DMS53 (cell line): ENCODE data around the gene CHST8.
"Not testable (repeated sequence)": the region's sequence is repeated elsewhere in the genome, so short reads cannot be mapped to it uniquely, and the experiment has no call there.

ENCODE experiments used
- DNase-seq: peaks from one replicate; lab custom pipeline; 2025; lab: John Stamatoyannopoulos, UW

Gene CHST8

DNA sequence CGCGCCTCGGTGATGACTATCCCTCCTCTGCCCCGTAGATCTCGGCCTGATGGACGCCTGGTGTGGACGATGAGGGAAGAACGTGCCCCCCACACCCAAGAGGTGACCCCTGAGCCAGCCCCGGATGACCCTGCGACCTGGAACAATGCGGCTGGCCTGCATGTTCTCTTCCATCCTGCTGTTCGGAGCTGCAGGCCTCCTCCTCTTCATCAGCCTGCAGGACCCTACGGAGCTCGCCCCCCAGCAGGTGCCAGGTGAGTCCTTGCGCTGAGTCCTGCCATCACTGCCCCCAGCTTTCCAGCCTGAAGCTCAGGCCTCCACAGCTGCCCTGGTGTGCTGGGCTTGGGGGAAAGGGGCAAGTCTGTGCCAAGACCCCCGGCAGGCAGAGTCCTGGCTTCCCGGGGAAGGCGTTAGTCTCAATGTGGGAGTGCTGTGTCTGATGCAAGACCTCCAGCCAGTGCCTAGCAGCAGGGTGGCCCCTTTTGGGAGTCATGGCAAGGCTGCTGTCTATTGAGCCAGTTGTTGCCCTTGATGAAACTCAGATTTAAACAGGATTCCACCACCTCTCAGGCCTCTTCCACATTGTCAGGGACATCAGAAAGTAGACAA lies 67.5 kb downstream of the CHST8 start:
- no peak for DNase-seq

DNA sequence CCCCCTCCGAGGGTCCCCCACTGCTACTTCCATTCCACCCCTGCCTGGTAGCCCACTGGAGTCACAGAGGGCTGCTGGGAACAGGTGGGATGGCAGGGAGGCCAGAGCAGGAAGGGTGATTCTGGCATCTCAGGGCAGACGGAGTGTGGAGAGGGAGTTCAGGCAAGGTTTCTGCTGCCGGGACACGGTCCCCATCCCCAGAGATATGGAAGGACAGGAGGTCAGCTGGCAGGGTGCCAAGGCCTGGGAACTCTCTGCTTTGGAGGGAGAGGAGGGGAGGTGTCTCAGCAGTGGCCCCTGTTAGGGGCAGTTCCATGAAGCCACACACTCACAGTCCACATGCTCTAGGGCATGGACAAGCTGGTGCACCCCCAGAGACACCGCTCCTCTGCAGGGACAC lies 68.1 kb downstream of the CHST8 start:
- no peak for DNase-seq

DNA sequence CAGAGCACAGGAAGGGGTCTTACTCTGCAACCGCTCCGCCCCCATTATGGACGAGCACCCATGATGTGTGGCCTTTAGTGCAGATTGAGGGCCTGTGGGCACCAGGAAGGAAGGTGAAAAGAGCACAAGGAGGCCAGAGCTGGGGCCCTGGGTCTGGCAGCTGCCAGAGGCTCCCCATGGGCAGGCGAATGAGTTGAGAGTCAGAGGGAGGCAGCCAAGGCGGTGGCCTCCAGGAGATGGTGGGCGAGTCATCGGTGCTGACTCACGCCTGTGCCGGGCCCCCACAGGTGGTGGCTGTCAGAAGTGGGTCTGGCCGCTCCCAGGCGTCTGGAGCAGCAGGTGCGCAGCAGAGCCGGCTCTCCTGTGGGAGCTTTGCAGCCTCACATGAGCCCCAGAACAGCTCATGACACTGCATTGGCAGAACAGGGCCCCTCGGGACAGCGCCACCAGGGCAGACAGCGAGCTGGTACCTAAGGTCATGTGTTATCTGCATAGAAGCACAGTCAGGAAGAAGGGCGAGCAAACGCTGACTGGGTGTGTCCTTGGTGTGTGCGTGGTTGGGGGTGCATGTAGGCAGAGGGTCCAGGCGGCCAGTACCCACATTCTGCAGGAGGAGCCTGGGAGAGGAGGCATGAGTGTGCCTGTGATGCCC lies 68.8 kb downstream of the CHST8 start:
- DNase-seq: no peak

DNA sequence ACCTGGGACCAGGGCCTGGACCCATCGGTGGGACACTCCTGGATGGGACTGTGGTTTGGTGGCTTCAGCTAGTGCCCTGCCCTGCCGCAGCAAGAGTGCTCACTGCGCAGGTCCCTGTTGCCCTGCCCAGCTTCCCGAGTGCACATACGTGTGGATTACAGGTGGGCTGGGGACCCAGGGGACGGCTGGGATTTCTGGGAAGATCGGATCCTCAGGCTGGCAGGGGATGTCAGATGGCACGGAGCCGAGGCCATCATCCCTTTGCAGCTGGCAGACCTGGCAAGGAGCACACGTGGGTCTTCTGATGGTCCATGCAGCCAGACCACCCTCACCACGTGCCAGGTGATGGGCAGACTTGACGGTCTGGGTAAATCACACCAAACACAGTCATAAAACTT lies 69.3 kb downstream of the CHST8 start:
- DNase-seq: no peak

DNA sequence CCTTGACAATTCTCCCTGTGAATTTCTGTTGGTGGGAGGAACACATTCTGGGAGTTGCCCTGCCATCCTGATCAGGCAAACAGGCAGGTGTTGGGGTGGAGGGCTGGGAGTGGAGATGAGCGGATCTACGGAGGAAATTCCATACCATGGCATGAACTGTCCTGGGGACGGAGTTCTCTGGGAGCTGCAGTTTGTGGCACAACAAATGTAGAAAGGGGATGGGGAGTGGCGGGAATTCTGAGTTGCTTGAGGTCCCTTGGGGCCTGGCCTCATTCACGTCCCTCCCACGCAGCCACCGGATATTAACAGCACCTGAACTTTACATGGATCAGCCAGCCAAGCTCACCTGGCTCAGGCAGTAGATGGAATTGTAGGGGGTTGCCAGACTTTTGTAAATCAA lies 70.0 kb downstream of the CHST8 start:
- DNase-seq: no peak

DNA sequence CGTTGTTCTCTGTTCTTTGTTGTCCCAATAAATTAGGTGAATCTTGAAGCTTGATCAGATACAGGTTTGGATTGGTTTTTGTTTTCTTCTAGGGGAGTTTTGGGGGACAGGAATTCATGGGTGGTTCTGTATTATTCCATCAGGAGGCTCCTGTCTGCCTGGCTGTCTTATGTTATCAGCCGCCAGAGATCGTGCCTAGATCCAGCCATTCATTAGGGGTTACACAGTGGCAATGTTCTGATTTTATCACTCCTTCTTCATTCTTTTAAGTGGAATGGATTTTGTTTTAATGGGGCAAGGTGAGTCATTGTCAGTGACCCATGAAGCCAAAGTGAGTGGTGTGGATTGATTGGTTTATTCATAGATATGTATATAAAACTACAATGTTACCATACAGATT lies 71.9 kb downstream of the CHST8 start:
- no peak for DNase-seq

- DNase-seq: not testable (repeated sequence)
Measured at GRCh38 chr19:33695547-33695946, 73.8 kb downstream of the CHST8 start.

GRCh38 chr19:33697766-33698165 lies 76.0 kb downstream of the CHST8 start:
- no peak for DNase-seq

GRCh38 chr19:33698576-33699435 lies 77.1 kb downstream of the CHST8 start:
- DNase-seq: no peak

DNA sequence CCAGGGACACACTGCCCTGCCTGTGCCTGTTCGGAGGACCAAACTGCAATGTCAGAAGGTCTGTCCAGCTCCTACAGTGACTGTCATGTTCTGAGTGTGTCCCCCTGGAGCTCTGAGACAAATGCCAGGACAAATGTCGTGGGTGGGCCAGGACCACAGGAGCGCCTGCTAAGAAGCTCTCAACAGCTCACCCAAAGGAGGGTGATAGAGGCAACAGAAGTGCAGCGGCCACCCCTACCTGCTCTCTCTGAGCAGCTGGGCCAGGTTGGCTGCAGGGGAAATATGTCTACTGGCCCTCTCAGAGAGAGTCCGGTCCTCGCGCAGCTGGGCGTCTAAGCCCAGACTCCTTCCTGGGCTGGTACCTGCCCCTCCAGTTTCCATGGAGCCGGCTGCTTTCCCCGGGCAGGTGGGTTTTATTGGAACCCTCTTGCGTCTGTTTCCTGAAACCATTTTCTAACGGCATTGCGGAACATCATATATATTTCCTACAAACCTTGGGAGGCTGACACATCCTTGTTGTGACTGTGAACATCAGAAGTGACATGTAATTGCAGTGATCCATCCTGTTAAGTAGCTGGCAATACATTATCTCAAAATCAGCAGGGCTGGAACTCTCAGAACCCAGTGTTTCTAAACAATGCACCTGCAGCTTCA lies 78.1 kb downstream of the CHST8 start:
- DNase-seq: no peak

- DNase-seq: no peak
Measured at GRCh38 chr19:33700408-33701013, 78.8 kb downstream of the CHST8 start.

- DNase-seq: no peak
Measured at GRCh38 chr19:33701565-33701964, 79.8 kb downstream of the CHST8 start.

DNA sequence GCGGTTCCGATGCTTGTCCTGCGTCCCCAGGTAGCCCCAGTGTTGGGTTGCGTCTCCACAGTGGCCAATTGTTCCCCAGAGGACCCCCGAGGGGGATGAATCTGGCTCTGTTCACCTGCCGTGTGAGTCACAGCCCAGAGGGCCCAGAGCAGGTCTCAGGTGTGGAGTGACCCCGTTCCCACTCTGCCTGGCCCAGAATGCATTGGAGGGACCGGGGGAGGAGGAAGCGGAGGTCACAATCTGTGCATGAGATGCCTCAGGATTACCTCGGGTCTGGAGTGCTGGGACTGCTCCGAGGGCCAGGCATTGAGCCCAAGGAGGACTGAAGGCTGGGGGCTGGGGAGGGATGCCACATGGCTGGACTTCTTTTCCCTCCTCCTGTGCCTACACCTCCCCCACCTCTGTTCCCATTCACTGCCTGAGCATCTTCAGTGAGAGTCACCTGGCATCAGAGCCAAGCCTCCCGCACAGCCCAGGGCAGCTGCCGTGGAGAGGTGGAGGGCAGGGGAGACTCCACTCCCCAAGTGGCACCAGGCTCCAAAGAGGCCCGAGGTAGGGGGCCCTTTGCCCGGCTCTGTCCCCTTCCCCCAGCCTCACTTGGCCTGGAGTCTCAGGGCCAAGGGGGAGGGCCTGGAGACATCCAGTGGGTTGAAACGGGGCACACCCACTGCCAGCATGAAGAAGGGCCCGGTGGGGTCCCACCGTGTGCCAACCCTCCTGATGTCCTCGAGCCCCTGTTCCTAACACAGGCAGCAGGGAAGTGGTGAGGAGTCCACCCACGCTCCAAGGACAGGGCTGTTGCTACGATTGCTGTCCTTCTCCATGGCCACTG lies 81.1 kb downstream of the CHST8 start:
- DNase-seq: no peak

DNA sequence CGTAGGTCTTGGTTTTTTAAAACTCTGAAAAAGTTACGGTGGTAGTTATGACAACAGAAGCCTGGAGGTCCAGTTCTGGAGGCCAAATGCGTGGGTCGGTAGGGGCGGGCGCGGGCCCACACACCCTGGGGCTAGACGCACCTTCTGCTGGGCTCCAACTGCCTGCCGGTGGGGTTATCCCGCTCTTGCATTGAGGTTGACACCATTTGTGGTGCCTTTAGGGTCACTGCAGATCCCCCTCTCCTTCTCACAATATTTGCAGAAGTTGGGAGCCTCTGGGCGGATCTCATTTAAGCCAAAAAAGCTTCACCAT lies 81.6 kb downstream of the CHST8 start:
- DNase-seq: no peak

DNA sequence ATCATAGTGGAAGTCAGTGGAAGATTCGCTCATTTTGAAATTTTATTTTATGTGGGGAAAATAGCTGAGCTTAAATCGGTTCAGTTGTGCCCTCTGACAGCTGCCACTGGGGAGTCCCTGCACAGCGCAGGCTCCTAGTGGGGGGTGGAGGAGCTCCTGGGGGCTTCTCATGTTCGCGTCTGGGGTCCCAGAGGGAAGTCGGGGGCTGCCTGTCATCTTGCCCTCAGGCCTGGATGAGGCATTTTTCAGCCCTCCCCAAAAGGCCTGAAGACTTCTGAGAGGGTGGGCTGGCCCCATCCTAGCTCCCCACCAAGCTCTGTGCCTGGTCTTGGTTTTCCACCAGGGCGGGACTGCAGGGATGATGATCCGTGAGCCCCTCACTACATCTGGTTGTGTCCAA lies 82.1 kb downstream of the CHST8 start:
- no peak for DNase-seq

DNA sequence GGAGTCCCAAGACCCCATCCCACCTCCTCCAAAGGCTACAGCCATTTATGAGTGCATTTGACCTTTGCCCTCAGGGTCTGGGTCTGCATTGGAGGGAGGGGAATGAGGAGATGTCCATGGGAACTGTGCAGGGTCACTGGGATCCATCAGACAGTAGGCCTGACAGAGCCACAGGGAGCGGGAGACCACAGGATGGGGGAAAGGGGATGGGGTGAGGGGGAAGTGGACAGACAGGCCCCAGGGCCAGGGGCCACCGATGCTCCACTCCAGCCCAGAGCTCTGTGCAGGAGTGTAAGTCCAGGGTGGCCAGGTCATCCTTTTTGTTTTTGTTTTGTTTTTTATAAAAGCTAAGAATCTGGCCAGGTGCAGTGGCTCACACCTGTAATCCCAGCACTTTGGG lies 82.5 kb downstream of the CHST8 start:
- no peak for DNase-seq

DNA sequence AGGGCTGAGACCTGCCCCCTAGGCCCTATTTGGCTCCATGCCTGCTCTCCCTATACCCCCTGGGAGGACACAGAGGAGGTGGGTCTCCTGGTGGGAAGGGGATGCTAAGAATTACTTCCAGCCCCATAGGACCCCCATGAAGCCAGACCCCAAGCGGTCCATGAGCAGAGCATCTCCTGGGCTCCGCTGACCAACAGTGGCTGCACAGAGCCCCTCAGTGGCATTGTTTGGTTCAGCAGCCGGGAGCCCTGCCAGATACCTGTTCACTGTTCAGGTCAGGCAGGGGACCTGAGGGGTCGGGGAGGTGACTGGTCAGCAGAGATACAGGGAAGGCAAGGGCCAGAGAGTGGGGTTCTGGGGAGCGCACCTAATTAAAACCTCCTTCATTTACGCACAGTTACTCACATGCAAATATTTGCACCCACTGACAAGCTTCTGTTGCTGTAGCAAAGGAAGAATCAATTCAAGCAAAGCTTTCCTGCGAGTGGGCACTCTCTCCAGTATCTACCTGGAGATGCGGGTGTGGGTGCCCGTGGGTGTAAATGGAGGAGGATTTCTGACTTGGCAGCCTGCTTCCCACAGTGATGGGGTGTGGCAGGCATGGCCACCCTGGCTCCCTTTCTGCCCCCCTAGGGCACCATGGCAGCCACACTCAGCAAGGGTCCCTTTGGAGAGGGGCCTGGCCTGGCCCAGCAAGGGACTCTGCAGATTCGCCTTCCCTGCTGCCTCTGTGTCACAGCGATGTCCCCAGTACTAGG lies 83.5 kb downstream of the CHST8 start:
- DNase-seq: no peak

DNA sequence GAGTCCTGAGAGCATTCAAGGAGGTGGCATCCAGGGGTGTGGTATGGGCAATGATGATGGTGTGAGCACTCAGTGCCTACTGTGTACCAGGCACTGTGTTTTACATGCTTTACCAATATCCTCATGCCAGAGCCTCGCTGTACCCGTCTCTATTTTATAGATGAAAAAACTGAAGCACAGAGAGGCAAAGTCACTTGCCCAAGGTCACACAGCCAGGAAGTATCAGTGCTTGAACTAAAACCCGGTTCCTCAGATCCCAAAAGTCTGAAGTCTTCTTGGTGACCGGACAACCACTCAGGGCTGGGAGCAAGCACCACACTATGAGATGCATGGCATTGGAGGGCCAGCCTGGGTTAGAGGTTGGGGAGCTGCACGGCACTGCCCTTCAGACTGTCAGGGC lies 84.1 kb downstream of the CHST8 start:
- no peak for DNase-seq

- no peak for DNase-seq
Measured at GRCh38 chr19:33706631-33707030, 84.9 kb downstream of the CHST8 start.

DNA sequence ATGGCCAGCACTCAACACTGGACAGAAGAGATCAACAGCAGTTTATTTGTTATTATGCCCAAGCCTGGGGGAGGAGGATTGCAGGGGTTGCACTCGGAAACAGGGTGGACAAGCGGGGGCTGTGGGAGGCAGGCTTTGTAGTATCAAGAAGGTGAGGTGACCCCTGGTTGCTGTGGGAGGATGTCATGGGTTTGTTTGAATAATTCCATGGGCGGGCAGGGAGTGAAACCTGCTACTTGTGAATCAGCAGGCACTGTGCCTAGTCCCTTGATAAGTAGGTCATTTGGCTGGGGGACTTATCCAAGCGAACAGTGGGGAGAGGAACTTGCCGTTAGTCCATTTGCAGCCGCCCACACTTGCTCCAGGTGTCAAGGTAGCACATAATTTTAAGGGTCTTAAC lies 90.5 kb downstream of the CHST8 start:
- no peak for DNase-seq

DNA sequence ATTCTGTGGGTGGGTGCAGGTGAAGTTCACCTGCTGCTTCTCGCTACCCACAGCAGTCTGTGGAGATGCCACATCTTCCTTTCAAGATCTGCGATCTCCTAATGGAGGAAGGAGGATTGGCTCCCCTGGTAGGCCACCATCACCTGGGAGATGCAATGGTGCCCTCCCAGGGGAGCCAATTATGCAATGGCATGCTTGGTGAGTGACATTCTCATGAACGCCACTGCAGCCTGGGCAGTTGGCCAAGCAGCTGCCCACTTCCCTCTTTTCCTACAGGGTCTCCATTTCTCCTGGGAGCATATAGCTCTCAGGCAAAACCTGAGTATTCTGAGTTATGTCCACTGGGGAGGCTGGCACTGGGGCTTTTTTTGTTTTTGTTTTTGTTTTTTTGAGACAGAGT lies 91.4 kb downstream of the CHST8 start:
- no peak for DNase-seq
